K562 (cell line): ENCODE results near the gene NT5DC1. TPM values are rescaled to one million over a fixed set of nuclear protein-coding genes. Genes with fewer than 3 reads are reported as not detected.

Experiments used
- ARHGAP35 ChIP-seq: fragments of 450-650 bp; IDR thresholded peaks from 2 replicates; pipeline ENCODE4 v1.6.1; 2018; ENCODE audit not compliant: partially characterized antibody
- ATF4 ChIP-seq: fragments of 450-650 bp; formaldehyde crosslinking; IDR thresholded peaks from 2 replicates; pipeline ENCODE4 v1.4.0; 2022; ENCODE audit warnings: mild to moderate bottlenecking, moderate library complexity
- FOXJ2 ChIP-seq: fragments of 200-800 bp; sonication (Bioruptor generic); IDR thresholded peaks from 2 replicates; pipeline ENCODE4 v1.6.1; 2016; ENCODE audit warnings: missing genetic modification characterization, missing compliant biosample characterization
- HDAC1 ChIP-seq, 2 experiments: fragments of 450-650 bp; IDR thresholded peaks; 2 replicates each; pipeline ENCODE4 v1.6.1; 2016 to 2017; ENCODE audit warnings: inconsistent platforms in 1 of 2, mild to moderate bottlenecking in 1 of 2, moderate library complexity in 1 of 2
- HES1 ChIP-seq: fragments of 450-650 bp; IDR thresholded peaks from 2 replicates; pipeline ENCODE4 v1.6.1; 2016; ENCODE audit warnings: low read depth, mild to moderate bottlenecking, moderate library complexity
- HMGXB4 ChIP-seq: sonication (generic); formaldehyde crosslinking; IDR thresholded peaks from 2 replicates; pipeline ENCODE4 v1.8.1; 2023; ENCODE audit warnings: mild to moderate bottlenecking, missing genetic modification reagents
- HNRNPL ChIP-seq: fragments of 200-400 bp; formaldehyde crosslinking; IDR thresholded peaks from 2 replicates; pipeline ENCODE4 v1.6.1; 2017; ENCODE audit warnings: low read depth, mild to moderate bottlenecking, low read length
- L3MBTL2 ChIP-seq: fragments of 450-650 bp; IDR thresholded peaks from 2 replicates; pipeline ENCODE4 v1.6.1; 2016; ENCODE audit warnings: mild to moderate bottlenecking, moderate library complexity
- LARP7 ChIP-seq: fragments of 450-650 bp; IDR thresholded peaks from 2 replicates; pipeline ENCODE4 v1.6.1; 2016
- MAFK ChIP-seq: IDR thresholded peaks from 2 replicates; pipeline ENCODE4 v1.6.1; 2011; ENCODE audit warnings: low read length, improper control_type of control experiment
- MYNN ChIP-seq, 2 experiments: sonication (generic); formaldehyde crosslinking in 1 of 2; IDR thresholded peaks; 2 replicates each; pipeline versions ENCODE4 v1.5.0 to v1.6.1; 2016 to 2020; ENCODE audit warnings: antibody characterized with exemption in 1 of 2, missing genetic modification reagents in 1 of 2
- NCOA6 ChIP-seq: fragments of 450-650 bp; IDR thresholded peaks from 2 replicates; pipeline ENCODE4 v1.6.1; 2017; ENCODE audit warnings: mild to moderate bottlenecking
- NFIC ChIP-seq: fragments of 450-650 bp; IDR thresholded peaks from 2 replicates; pipeline ENCODE4 v1.6.1; 2017; ENCODE audit warnings: mild to moderate bottlenecking, inconsistent platforms
- NKRF ChIP-seq: fragments of 450-650 bp; IDR thresholded peaks from 2 replicates; pipeline ENCODE4 v1.6.1; 2016; ENCODE audit warnings: borderline replicate concordance
- NR2F6 ChIP-seq: fragments of 450-650 bp; formaldehyde crosslinking; IDR thresholded peaks from 2 replicates; pipeline ENCODE4 v1.4.0; 2020; ENCODE audit warnings: mild to moderate bottlenecking
- RBM39 ChIP-seq: fragments of 200-400 bp; formaldehyde crosslinking; optimal IDR thresholded peaks from 2 replicates; pipeline ENCODE3; 2018; ENCODE audit warnings: low read depth, low read length
- SMAD4 ChIP-seq: fragments of 250-450 bp; sonication (Bioruptor Pico); conservative IDR thresholded peaks from 2 replicates; pipeline ENCODE4 v1.8.0; 2021; ENCODE audit warnings: inconsistent platforms, mild to moderate bottlenecking, moderate library complexity
- SMC3 ChIP-seq: conservative IDR thresholded peaks from 2 replicates; pipeline ENCODE4 v1.6.1; 2011; ENCODE audit warnings: low read depth, low read length, improper control_type of control experiment; ENCODE audit not compliant: insufficient read depth
- SRSF3 ChIP-seq: fragments of 200-400 bp; formaldehyde crosslinking; IDR thresholded peaks from 2 replicates; pipeline ENCODE4 v1.6.1; 2016; ENCODE audit warnings: mild to moderate bottlenecking, low read length, moderate library complexity; ENCODE audit not compliant: insufficient read depth
- TARDBP ChIP-seq: fragments of 450-650 bp; IDR thresholded peaks from 2 replicates; pipeline ENCODE4 v1.6.1; 2016
- TOE1 ChIP-seq, 2 experiments: fragments of 450-650 bp in 1 of 2; sonication (generic) in 1 of 2; formaldehyde crosslinking in 1 of 2; IDR thresholded peaks; 2 replicates each; pipeline versions ENCODE4 v1.7.1 to v1.8.0; 2016 to 2022; ENCODE audit warnings: borderline replicate concordance in 2 of 2, mild to moderate bottlenecking in 2 of 2, antibody characterized with exemption in 1 of 2, inconsistent platforms in 1 of 2, low read depth in 1 of 2, missing genetic modification reagents in 1 of 2, moderate library complexity in 1 of 2
- ZBTB1 ChIP-seq: sonication (generic); formaldehyde crosslinking; IDR thresholded peaks from 2 replicates; pipeline ENCODE4 v1.8.1; 2023; ENCODE audit warnings: missing genetic modification reagents, low read depth, mild to moderate bottlenecking, borderline replicate concordance
- ZNF124 ChIP-seq: sonication (generic); formaldehyde crosslinking; IDR thresholded peaks from 2 replicates; pipeline ENCODE4 v1.8.1; 2022; ENCODE audit warnings: missing genetic modification reagents
- ZNF3 ChIP-seq: fragments of 250-450 bp; sonication (Bioruptor Pico); IDR thresholded peaks from 2 replicates; pipeline ENCODE4 v1.5.0; 2021; ENCODE audit warnings: mild to moderate bottlenecking, moderate library complexity
- ZNF324 ChIP-seq: fragments of 250-450 bp; sonication (Bioruptor Pico); IDR thresholded peaks from 2 replicates; pipeline ENCODE4 v1.4.0; 2020; ENCODE audit warnings: mild to moderate bottlenecking
- ZNF586 ChIP-seq: fragments of 450-650 bp; formaldehyde crosslinking; conservative IDR thresholded peaks from 2 replicates; pipeline ENCODE4 v1.4.0; 2020; ENCODE audit warnings: mild to moderate bottlenecking, moderate library complexity
- ZNF717 ChIP-seq: fragments of 250-450 bp; sonication (Bioruptor Pico); IDR thresholded peaks from 2 replicates; pipeline ENCODE4 v1.5.0; 2021
- polyA plus RNA-seq, 8 experiments: library from polyadenylated mRNA; depleted of rRNA in 4 of 8; stranded (reverse) in 5 of 8; unstranded in 3 of 8; fragments of >200 nt; fragmentation: Nextera tagmentation in 2 of 8; fragmentation: Illumina TruSeq in 1 of 8; extraction: Ambion mirVana in 2 of 8; extraction: Trizol in 1 of 8; gene quantifications; 2 replicates each; pipeline versions ENCODE4 v1.2.1 to v1.2.3, GENCODE V29; 2011 to 2014; ENCODE audit warnings: inconsistent platforms in 1 of 8, missing spikeins in 1 of 8
- total RNA-seq, 7 experiments: library from RNA; depleted of rRNA in 6 of 7; stranded (reverse); fragments of >200 nt in 6 of 7; fragmentation: Illumina TruSeq in 2 of 7; extraction: Trizol in 2 of 7; gene quantifications; 2 replicates each; pipeline versions ENCODE4 v1.2.1 to v1.2.3, GENCODE V29; 2011 to 2021; ENCODE audit warnings: low replicate concordance in 1 of 7

NT5DC1 gene
- total and polyA plus RNA-seq, 9 of the 15 experiments (the other 6 are each of a cell fraction or from before 2014, with no cell fraction given): 4.9 to 28.5 (median 16.3) TPM

- TF ChIP-seq ZNF3 (CRISPR knock-in tag): no peak
- no peak for TF ChIP-seq SMC3
- no peak for TF ChIP-seq NCOA6
- TF ChIP-seq ZBTB1 (CRISPR knock-in tag): no peak
- no peak for TF ChIP-seq NFIC
- peak; percentile 55; the same call in 1 of the 2 replicates for TF ChIP-seq SMAD4 (CRISPR knock-in tag)
- TF ChIP-seq NR2F6: no peak
- peak; percentile 33; the same call in 1 of the 2 replicates for TF ChIP-seq TOE1 (IDR thresholded peaks at IDR 0.05; ENCODE audit: borderline replicate concordance)
- TF ChIP-seq TOE1 (CRISPR knock-in tag; IDR thresholded peaks at IDR 0.05; ENCODE audit: borderline replicate concordance, low read depth): no peak
- no peak for TF ChIP-seq HDAC1 (IDR thresholded peaks at IDR 0.05)
- no peak for TF ChIP-seq NKRF
- TF ChIP-seq L3MBTL2: peak; percentile 42; the same call in 1 of the 2 replicates
- no peak for TF ChIP-seq ZNF124 (CRISPR knock-in tag)
- peak; percentile 44; the same call in 1 of the 2 replicates for TF ChIP-seq FOXJ2 (tag)
- TF ChIP-seq ZNF324 (CRISPR knock-in tag): no peak
- no peak for TF ChIP-seq SRSF3
- TF ChIP-seq HES1: no peak
- peak; percentile 85 for TF ChIP-seq ATF4 (CRISPR knock-in tag)
- TF ChIP-seq ARHGAP35: no peak
- TF ChIP-seq MAFK: no peak
- no peak for TF ChIP-seq MYNN (IDR thresholded peaks at IDR 0.05)
- TF ChIP-seq MYNN (CRISPR knock-in tag; IDR thresholded peaks at IDR 0.05): no peak
- no peak for TF ChIP-seq RBM39
- no peak for TF ChIP-seq TARDBP
- no peak for TF ChIP-seq ZNF586 (CRISPR knock-in tag)
- TF ChIP-seq ZNF717 (CRISPR knock-in tag): no peak
- no peak for TF ChIP-seq HNRNPL
- no peak for TF ChIP-seq LARP7
- no peak for TF ChIP-seq HMGXB4 (CRISPR knock-in tag)
Measured at GRCh38 chr6:116072368-116072767, 28.3 kb upstream of the NT5DC1 start (continued).
